Spleen (tissue), 11 donors: Measurements from ENCODE around the gene IL34. TPM values are rescaled to one million over a fixed set of nuclear protein-coding genes. Genes with fewer than 3 reads are reported as not detected.

Source experiments
- DNase-seq: peaks from one replicate; pipeline ENCODE4 v3.0.0-alpha.2; 2020
- H3K27ac ChIP-seq, 8 donors: fragments of 200-600 bp; sonication (generic) in 7 of 8; 1 replicate in 4 of 8; 2 replicates in 4 of 8; pipeline versions ENCODE4 v1.5.0 to v1.8.0; 2016 to 2021; ENCODE audit warnings: inconsistent platforms in 4 of 8, mild to moderate bottlenecking in 4 of 8, moderate library complexity in 1 of 8
- H3K27me3 ChIP-seq, 7 donors: fragments of 200-600 bp; sonication (generic) in 6 of 7; replicated peaks in 1 of 7; 1 replicate in 4 of 7; 2 replicates in 3 of 7; pipeline versions ENCODE4 v1.5.0 to v1.8.0; 2016 to 2021; ENCODE audit warnings: inconsistent platforms in 3 of 7, mild to moderate bottlenecking in 1 of 7
- H3K36me3 ChIP-seq, 6 donors: fragments of 200-600 bp; sonication (generic) in 5 of 6; 1 replicate in 4 of 6; 2 replicates in 2 of 6; pipeline versions ENCODE4 v1.5.0 to v1.8.0; 2016 to 2021; ENCODE audit warnings: inconsistent platforms in 2 of 6
- H3K4me1 ChIP-seq, 6 donors: fragments of 200-600 bp; sonication (generic) in 5 of 6; 1 replicate in 3 of 6; 2 replicates in 3 of 6; pipeline versions ENCODE4 v1.5.0 to v1.8.0; 2016 to 2021; ENCODE audit warnings: inconsistent platforms in 3 of 6
- H3K4me3 ChIP-seq, 8 donors: fragments of 200-600 bp; sonication (generic) in 7 of 8; 1 replicate in 4 of 8; 2 replicates in 4 of 8; pipeline versions ENCODE4 v1.5.0 to v1.8.0; 2016 to 2021; ENCODE audit warnings: inconsistent platforms in 4 of 8, mild to moderate bottlenecking in 4 of 8, moderate library complexity in 2 of 8
- H3K9me3 ChIP-seq, 8 donors: fragments of 200-600 bp; sonication (generic) in 7 of 8; 1 replicate in 4 of 8; 2 replicates in 4 of 8; pipeline versions ENCODE4 v1.5.0 to v1.8.0; 2016 to 2021; ENCODE audit warnings: inconsistent platforms in 4 of 8
- POLR2A ChIP-seq, 3 donors: fragments of 450-650 bp; IDR thresholded peaks; one replicate each; pipeline ENCODE4 v1.5.1; 2017; ENCODE audit warnings: antibody characterized with exemption in 3 of 3, mild to moderate bottlenecking in 1 of 3
- POLR2AphosphoS5 ChIP-seq, 3 donors: sonication (generic); formaldehyde crosslinking; IDR thresholded peaks; one replicate each; pipeline ENCODE4 v1.5.1; 2017; ENCODE audit warnings: antibody characterized with exemption in 3 of 3
- WGBS, 5 donors: extraction: QIAGEN DNeasy Blood & Tissue Kit in 3 of 5; methylation state at CpG; one replicate each; pipeline versions ENCODE4 v1.1.5 to v1.1.7; 2013 to 2018; 5-methylcytosine and 5-hydroxymethylcytosine counted together
- intact Hi-C: fragments of 100-400 bp; cut with DNase I; formaldehyde crosslinking; loops from one replicate; pipeline ENCODE4 v1.15.0; 2023; ENCODE audit warnings: low total_unique reads
- polyA plus RNA-seq, 3 donors: library from polyadenylated mRNA; stranded (reverse); fragments of 200-250 nt; gene quantifications; one replicate each; pipeline ENCODE4 v1.2.1, GENCODE V29; 2013
- total RNA-seq, 7 donors: library from RNA; depleted of rRNA in 3 of 7; stranded (reverse); fragments of >200 nt in 3 of 7; fragmentation: NEBNext Ultra II Directional in 4 of 7; extraction: Animal tissue kit (Norgen Biotek cat#: 25700) in 4 of 7; gene quantifications; one replicate each; pipeline versions ENCODE4 v1.1.0 to v1.2.1, GENCODE V29; 2016 to 2021
- TF ChIP-seq, protein P1 (sequence below), 11 experiments: fragments of 200-600 bp in 7 of 11; fragments of 450-650 bp in 4 of 11; sonication (generic) in 4 of 11; IDR thresholded peaks in 8 of 11; conservative IDR thresholded peaks in 3 of 11; 1 replicate in 7 of 11; 2 replicates in 4 of 11; pipeline versions ENCODE4 v1.4.0 to v1.8.0; 2016 to 2021; ENCODE audit warnings: antibody characterized with exemption in 11 of 11, inconsistent platforms in 4 of 11, mild to moderate bottlenecking in 1 of 11
- donor health status: healthy with polysubstance abuse.
- donor health status: DM: no; HTN: no; CAD: no; lungs with moderate emphysema.
- donor health status: DM: no; HTN: no; CAD: no.
- donor health status: Bipolar disorder and iron deficiency.
- donor health status: healthy.
- donor health status: DM: no; HTN: no; CAD: no.
- donor health status: DM: yes; HTN: yes; CAD: no.

Gene IL34
- total and polyA plus RNA-seq, 10 donors = 20.3 to 258 (median 128) TPM

DNA sequence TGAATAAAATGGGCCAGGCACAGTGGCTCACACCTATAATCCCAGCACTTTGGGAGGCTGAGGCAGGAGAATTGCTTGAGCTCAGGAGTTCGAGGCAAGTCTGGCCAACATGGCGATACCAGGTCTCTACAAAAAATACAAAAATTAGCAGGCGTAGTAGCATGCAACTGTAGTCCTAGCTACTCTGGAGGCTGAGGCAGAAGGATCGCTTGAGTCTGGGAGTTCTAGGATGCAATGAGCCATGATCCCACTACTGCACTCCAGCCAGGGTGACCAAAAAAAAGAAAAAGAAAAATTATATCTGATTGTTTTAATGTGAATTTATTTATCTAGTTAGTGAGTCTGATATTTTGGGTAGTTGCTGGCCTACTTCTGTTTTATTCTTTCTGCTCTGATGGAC lies 7.0 kb downstream of the IL34 start:
- H3K9me3 ChIP-seq = no peaks in the 10 kb centered on the region
- peak overlapping the region in 7 of 8 donors; percentile 2 to 85 (median 58) for H3K27ac ChIP-seq
- no peak for DNase-seq
- H3K4me1 ChIP-seq = peaks cover 0 to 54% (median 22%) of the 10 kb centered on the region in 6 donors
- intact Hi-C loops = loop anchor here (5.0 to 10.0 kb wide), 3 partner anchors 69 to 291 kb away; no protein-coding TSS in a partner anchor
- no peak for TF ChIP-seq POLR2AphosphoS5 (IDR thresholded peaks at IDR 0.05)
- TF ChIP-seq, protein P1, sequence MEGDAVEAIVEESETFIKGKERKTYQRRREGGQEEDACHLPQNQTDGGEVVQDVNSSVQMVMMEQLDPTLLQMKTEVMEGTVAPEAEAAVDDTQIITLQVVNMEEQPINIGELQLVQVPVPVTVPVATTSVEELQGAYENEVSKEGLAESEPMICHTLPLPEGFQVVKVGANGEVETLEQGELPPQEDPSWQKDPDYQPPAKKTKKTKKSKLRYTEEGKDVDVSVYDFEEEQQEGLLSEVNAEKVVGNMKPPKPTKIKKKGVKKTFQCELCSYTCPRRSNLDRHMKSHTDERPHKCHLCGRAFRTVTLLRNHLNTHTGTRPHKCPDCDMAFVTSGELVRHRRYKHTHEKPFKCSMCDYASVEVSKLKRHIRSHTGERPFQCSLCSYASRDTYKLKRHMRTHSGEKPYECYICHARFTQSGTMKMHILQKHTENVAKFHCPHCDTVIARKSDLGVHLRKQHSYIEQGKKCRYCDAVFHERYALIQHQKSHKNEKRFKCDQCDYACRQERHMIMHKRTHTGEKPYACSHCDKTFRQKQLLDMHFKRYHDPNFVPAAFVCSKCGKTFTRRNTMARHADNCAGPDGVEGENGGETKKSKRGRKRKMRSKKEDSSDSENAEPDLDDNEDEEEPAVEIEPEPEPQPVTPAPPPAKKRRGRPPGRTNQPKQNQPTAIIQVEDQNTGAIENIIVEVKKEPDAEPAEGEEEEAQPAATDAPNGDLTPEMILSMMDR (IDR thresholded peaks at IDR 0.05 in 8 of 11, conservative IDR thresholded peaks at IDR 0.05 in 3 of 11) = no peak
- TF ChIP-seq POLR2A (IDR thresholded peaks at IDR 0.05) = no peak
- peaks cover 0 to 50% (median 8%) of the 10 kb centered on the region in 6 donors for H3K36me3 ChIP-seq
- no peak overlapping the region for H3K4me3 ChIP-seq
- WGBS, 5 donors = 83 to 91% (median 88%) methylated on average over 4 of the region's 4 CpGs
- H3K27me3 ChIP-seq = no peaks in the 10 kb centered on the region

DNA sequence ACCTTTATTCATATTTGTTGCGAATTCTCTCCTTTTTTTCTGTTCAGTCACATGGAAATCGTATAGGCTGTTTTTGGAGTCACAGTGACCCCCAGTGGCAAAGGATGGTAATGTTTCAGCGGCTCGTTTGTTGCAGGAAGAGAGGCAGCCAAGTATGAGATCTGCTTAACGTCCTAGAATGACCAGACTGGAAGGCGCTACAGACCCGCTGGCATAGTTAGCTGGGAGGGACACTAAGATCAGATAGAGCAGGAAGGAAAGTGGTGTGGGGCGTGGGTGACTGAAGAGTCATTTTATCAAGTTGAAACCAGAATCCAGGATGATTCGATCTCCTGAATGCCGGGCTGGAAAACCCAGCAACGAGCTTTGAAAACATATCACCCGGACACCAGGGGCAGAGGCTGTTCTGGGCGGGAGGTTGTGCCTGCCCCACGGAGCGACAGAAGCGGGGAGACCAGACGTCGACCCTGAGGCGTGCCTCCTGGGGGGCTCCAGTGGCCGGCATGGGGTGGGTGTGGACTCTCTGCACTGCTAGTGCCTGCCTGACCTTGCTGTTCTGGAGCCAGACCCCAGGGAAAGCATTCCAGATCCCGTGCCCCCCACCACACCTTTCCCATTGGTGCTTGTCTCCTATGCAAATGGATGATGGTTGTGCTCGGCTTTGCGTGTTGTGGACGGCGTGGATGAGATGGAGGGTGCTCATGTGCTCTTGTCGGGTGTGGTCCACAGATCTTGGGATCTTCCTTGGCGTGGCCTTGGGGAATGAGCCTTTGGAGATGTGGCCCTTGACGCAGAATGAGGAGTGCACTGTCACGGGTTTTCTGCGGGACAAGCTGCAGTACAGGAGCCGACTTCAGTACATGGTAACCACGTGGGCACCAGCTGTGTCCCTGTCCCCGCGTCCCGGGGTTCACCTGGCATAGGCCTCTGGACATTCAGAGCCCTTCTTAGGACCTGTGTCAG lies 7.7 kb downstream of the IL34 start:
- peaks cover 0 to 56% (median 8%) of the 10 kb centered on the region in 6 donors for H3K36me3 ChIP-seq
- no peaks in the 10 kb centered on the region for H3K27me3 ChIP-seq
- 29 to 51% (median 47%) methylated on average over 27 to 35 of the region's 35 CpGs for WGBS, 5 donors
- H3K9me3 ChIP-seq = no peaks in the 10 kb centered on the region
- peak; percentile 78 for DNase-seq
- intact Hi-C loops = loop anchor here (5.0 to 10.0 kb wide), 3 partner anchors 69 to 292 kb away; no protein-coding TSS in a partner anchor
- TF ChIP-seq POLR2AphosphoS5 (IDR thresholded peaks at IDR 0.05) (peak; percentile 45 to 60 (median 49)), POLR2A (IDR thresholded peaks at IDR 0.05) (no peak)
- TF ChIP-seq, protein P1 (IDR thresholded peaks at IDR 0.05 in 8 of 11, conservative IDR thresholded peaks at IDR 0.05 in 3 of 11) = peak; percentile 79 to 96 (median 91)
- H3K4me3 ChIP-seq = peak overlapping the region in 2 of 8 donors; percentile 3 to 40
- peaks cover 0 to 47% (median 19%) of the 10 kb centered on the region in 6 donors for H3K4me1 ChIP-seq
- H3K27ac ChIP-seq = peak overlapping the region in 5 of 8 donors; percentile 55 to 85 (median 68)

DNA sequence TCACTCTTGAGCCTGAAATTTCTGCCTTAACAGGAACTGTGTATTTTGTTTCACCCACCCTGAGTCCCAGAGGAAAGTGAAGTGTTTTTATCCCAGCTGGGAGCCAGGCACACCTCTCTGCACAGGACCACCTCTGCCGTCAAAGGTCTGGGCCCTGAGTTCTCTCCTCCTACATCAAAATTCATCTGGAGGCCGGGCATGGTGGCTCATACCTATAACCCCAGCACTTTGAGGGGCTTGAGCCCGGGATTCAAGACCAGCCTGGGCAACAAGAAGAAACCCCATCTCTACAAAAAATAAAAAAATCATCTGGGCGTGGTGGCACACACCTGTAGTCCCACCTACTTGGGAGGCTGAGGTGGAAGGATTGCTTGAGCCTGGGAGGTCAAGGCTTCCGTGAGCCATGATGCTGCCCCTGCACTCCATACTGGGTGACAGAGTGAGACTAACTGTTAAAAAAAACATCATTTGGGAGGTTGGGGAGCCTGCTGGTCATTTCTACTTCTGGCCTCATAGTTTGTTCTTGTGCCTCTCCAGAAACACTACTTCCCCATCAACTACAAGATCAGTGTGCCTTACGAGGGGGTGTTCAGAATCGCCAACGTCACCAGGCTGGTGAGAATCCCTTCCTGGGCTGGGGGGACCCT lies 9.8 kb downstream of the IL34 start:
- Histone ChIP-seq H3K4me1 (peaks cover 0 to 36% (median 13%) of the 10 kb centered on the region in 6 donors), H3K27ac (peak overlapping the region in 1 of 8 donors; percentile 11), H3K4me3 (no peak overlapping the region), H3K27me3 (no peaks in the 10 kb centered on the region), H3K9me3 (no peaks in the 10 kb centered on the region), H3K36me3 (peaks cover 0 to 59% (median 9%) of the 10 kb centered on the region in 6 donors)
- TF ChIP-seq, protein P1 (IDR thresholded peaks at IDR 0.05 in 8 of 11, conservative IDR thresholded peaks at IDR 0.05 in 3 of 11) = no peak
- TF ChIP-seq POLR2A (IDR thresholded peaks at IDR 0.05) (no peak), POLR2AphosphoS5 (IDR thresholded peaks at IDR 0.05) (no peak)
- intact Hi-C loops = loop anchor here (10.0 kb wide), 2 partner anchors 71 to 121 kb away; no protein-coding TSS in a partner anchor
- DNase-seq = no peak
- WGBS, 5 donors = 74 to 85% (median 80%) methylated on average over 8 of the region's 8 CpGs
